HG03460 (cell line): ENCODE measurements around the gene RALGPS1.

Source experiments
- ATAC-seq: cut with Tn5 transposase; IDR thresholded peaks from one replicate; pipeline ENCODE4 v1.9.1; 2021; ENCODE audit not compliant: unreplicated experiment

The RALGPS1 gene

GRCh38 chr9:127020036-127020801 lies 105.6 kb downstream of the RALGPS1 start:
- ATAC-seq: no peak

GRCh38 chr9:127020802-127021078 lies 106.2 kb downstream of the RALGPS1 start:
- ATAC-seq: no peak

GRCh38 chr9:127021664-127022363 lies 107.2 kb downstream of the RALGPS1 start:
- no peak for ATAC-seq

- no peak for ATAC-seq
Observed at GRCh38 chr9:127022913-127023660, 108.5 kb downstream of the RALGPS1 start.

GRCh38 chr9:127025042-127025441 lies 110.5 kb downstream of the RALGPS1 start:
- no peak for ATAC-seq

- ATAC-seq: no peak
Observed at GRCh38 chr9:127027694-127028093, 113.1 kb downstream of the RALGPS1 start.

GRCh38 chr9:127029548-127029947 lies 115.0 kb downstream of the RALGPS1 start:
- no peak for ATAC-seq

GRCh38 chr9:127030814-127031740 lies 116.5 kb downstream of the RALGPS1 start:
- ATAC-seq: no peak

- no peak for ATAC-seq
Observed at GRCh38 chr9:127032256-127032655, 117.7 kb downstream of the RALGPS1 start.

GRCh38 chr9:127033061-127033460 lies 118.5 kb downstream of the RALGPS1 start:
- no peak for ATAC-seq

GRCh38 chr9:127033789-127034188 lies 119.2 kb downstream of the RALGPS1 start:
- ATAC-seq: no peak

- no peak for ATAC-seq
Observed at GRCh38 chr9:127034691-127035090, 120.1 kb downstream of the RALGPS1 start.

GRCh38 chr9:127035423-127035822 lies 120.8 kb downstream of the RALGPS1 start:
- ATAC-seq: no peak

GRCh38 chr9:127035948-127036347 lies 121.4 kb downstream of the RALGPS1 start:
- ATAC-seq: no peak

GRCh38 chr9:127036437-127036836 lies 121.9 kb downstream of the RALGPS1 start:
- no peak for ATAC-seq

GRCh38 chr9:127038531-127038930 lies 123.9 kb downstream of the RALGPS1 start:
- ATAC-seq: no peak

GRCh38 chr9:127039492-127039891 lies 124.9 kb downstream of the RALGPS1 start:
- ATAC-seq: no peak

- no peak for ATAC-seq
Observed at GRCh38 chr9:127045148-127045547, 130.6 kb downstream of the RALGPS1 start.

- ATAC-seq: no peak
Observed at GRCh38 chr9:127047971-127048370, 133.4 kb downstream of the RALGPS1 start.

GRCh38 chr9:127049044-127049443 lies 134.5 kb downstream of the RALGPS1 start:
- ATAC-seq: peak; percentile 52

- ATAC-seq: no peak
Observed at GRCh38 chr9:127049581-127049980, 135.0 kb downstream of the RALGPS1 start.
